Sigmoid colon (tissue), 3 donors: ENCODE results near the gene FAM78B.

ENCODE experiments used
- CTCF ChIP-seq, 4 experiments: fragments of 450-650 bp in 3 of 4; fragments of 200-600 bp in 1 of 4; IDR thresholded peaks; one replicate each; pipeline ENCODE4 v1.5.1; 2016 to 2019; ENCODE audit warnings: antibody characterized with exemption in 4 of 4, mild to moderate bottlenecking in 3 of 4, moderate library complexity in 2 of 4
- POLR2A ChIP-seq, 2 donors: fragments of 450-650 bp; IDR thresholded peaks; one replicate each; pipeline ENCODE4 v1.6.1; 2016; ENCODE audit warnings: antibody characterized with exemption in 2 of 2, mild to moderate bottlenecking in 2 of 2, moderate library complexity in 2 of 2

GRCh38 chr1:166064951-166065350 is 101.8 kb downstream of the FAM78B start:
- TF ChIP-seq POLR2A (IDR thresholded peaks at IDR 0.05) = no peak
- TF ChIP-seq CTCF (IDR thresholded peaks at IDR 0.05) = no peak
